Brain microvascular endothelial cell (primary cell): ENCODE measurements around the gene NACA.

Experiments used
- DNase-seq: peaks from one replicate; pipeline ENCODE4 v3.0.0-alpha.2; 2020
- H3K27ac ChIP-seq: fragments of 250-450 bp; sonication (Bioruptor Pico); 2 replicates; pipeline ENCODE4 v1.5.1; 2020; ENCODE audit warnings: mild to moderate bottlenecking, moderate library complexity
- H3K27me3 ChIP-seq: fragments of 250-450 bp; sonication (Bioruptor Pico); replicated peaks from 2 replicates; pipeline ENCODE4 v1.5.1; 2020; ENCODE audit warnings: mild to moderate bottlenecking
- H3K36me3 ChIP-seq: fragments of 250-450 bp; sonication (Bioruptor Pico); replicated peaks from 2 replicates; pipeline ENCODE4 v1.5.1; 2020; ENCODE audit warnings: mild to moderate bottlenecking
- H3K4me3 ChIP-seq: 2 replicates; pipeline ENCODE4 v1.5.1; 2011; ENCODE audit warnings: low read depth, mild to moderate bottlenecking, control low read depth, low read length, moderate library complexity
- CTCF ChIP-seq: IDR thresholded peaks from 2 replicates; pipeline ENCODE4 v1.5.1; 2011; ENCODE audit warnings: low read depth, mild to moderate bottlenecking, moderate library complexity, low read length, control low read depth, inconsistent platforms; ENCODE audit errors: missing control alignments
- in situ Hi-C: cut with HindIII; loops from 2 replicates; pipeline ENCODE4 v1.10.0; 2017; ENCODE audit warnings: low sequenced_read_pairs, low pct_ligation_motif_present

NACA gene

GRCh38 chr12:56682323-56682722 is 42.8 kb downstream of the NACA start:
- in situ Hi-C loops = no loop called here
- Histone ChIP-seq H3K27ac (no peak overlapping the region), H3K36me3 (peaks cover 8% of the 10 kb centered on the region), H3K4me3 (no peak overlapping the region), H3K27me3 (no peaks in the 10 kb centered on the region)
- TF ChIP-seq CTCF = no peak
- no peak for DNase-seq

GRCh38 chr12:56679883-56680575 is 45.1 kb downstream of the NACA start:
- in situ Hi-C loops = no loop called here
- H3K4me3 ChIP-seq = no peak overlapping the region
- H3K27ac ChIP-seq = no peak overlapping the region
- peaks cover 8% of the 10 kb centered on the region for H3K36me3 ChIP-seq
- no peak for DNase-seq
- no peak for TF ChIP-seq CTCF
- no peaks in the 10 kb centered on the region for H3K27me3 ChIP-seq

GRCh38 chr12:56678852-56679251 is 46.2 kb downstream of the NACA start:
- no peak for TF ChIP-seq CTCF
- no peak overlapping the region for H3K4me3 ChIP-seq
- H3K27ac ChIP-seq = no peak overlapping the region
- in situ Hi-C loops = no loop called here
- no peaks in the 10 kb centered on the region for H3K27me3 ChIP-seq
- peaks cover 8% of the 10 kb centered on the region for H3K36me3 ChIP-seq
- no peak for DNase-seq

- in situ Hi-C loops = no loop called here
- no peak for TF ChIP-seq CTCF
- Histone ChIP-seq H3K36me3 (peaks cover 8% of the 10 kb centered on the region), H3K4me3 (no peak overlapping the region), H3K27me3 (no peaks in the 10 kb centered on the region), H3K27ac (no peak overlapping the region)
- no peak for DNase-seq
These were observed 47.4 kb downstream of the NACA start for GRCh38 chr12:56677680-56678079.

- H3K36me3 ChIP-seq = peaks cover 11% of the 10 kb centered on the region
- no peak for DNase-seq
- H3K27me3 ChIP-seq = no peaks in the 10 kb centered on the region
- TF ChIP-seq CTCF = no peak
- no peak overlapping the region for H3K4me3 ChIP-seq
- no peak overlapping the region for H3K27ac ChIP-seq
- in situ Hi-C loops = no loop called here
These were observed 48.1 kb downstream of the NACA start for GRCh38 chr12:56676851-56677580.

GRCh38 chr12:56671608-56672007 is 53.5 kb downstream of the NACA start:
- no peak overlapping the region for H3K27ac ChIP-seq
- H3K4me3 ChIP-seq = no peak overlapping the region
- H3K27me3 ChIP-seq = no peaks in the 10 kb centered on the region
- no peak for DNase-seq
- peaks cover 45% of the 10 kb centered on the region for H3K36me3 ChIP-seq
- in situ Hi-C loops = no loop called here
- no peak for TF ChIP-seq CTCF
